Tibial nerve (tissue), 4 donors: Measurements from ENCODE around the gene ADGRL3.

Experiments used
- EP300 ChIP-seq, 2 donors: sonication (generic); formaldehyde crosslinking; IDR thresholded peaks; one replicate each; pipeline ENCODE4 v1.6.1; 2017; ENCODE audit warnings: antibody characterized with exemption in 2 of 2, mild to moderate bottlenecking in 1 of 2
- POLR2A ChIP-seq, 2 donors: fragments of 450-650 bp; IDR thresholded peaks; one replicate each; pipeline ENCODE4 v1.6.1; 2017; ENCODE audit warnings: antibody characterized with exemption in 2 of 2, mild to moderate bottlenecking in 2 of 2, moderate library complexity in 2 of 2
- TF ChIP-seq, protein P1 (sequence below), 5 experiments: fragments of 200-600 bp in 3 of 5; fragments of 450-650 bp in 2 of 5; sonication (generic) in 3 of 5; IDR thresholded peaks; one replicate each; pipeline ENCODE4 v1.5.1; 2016 to 2019; ENCODE audit warnings: antibody characterized with exemption in 5 of 5, mild to moderate bottlenecking in 3 of 5, moderate library complexity in 2 of 5

DNA sequence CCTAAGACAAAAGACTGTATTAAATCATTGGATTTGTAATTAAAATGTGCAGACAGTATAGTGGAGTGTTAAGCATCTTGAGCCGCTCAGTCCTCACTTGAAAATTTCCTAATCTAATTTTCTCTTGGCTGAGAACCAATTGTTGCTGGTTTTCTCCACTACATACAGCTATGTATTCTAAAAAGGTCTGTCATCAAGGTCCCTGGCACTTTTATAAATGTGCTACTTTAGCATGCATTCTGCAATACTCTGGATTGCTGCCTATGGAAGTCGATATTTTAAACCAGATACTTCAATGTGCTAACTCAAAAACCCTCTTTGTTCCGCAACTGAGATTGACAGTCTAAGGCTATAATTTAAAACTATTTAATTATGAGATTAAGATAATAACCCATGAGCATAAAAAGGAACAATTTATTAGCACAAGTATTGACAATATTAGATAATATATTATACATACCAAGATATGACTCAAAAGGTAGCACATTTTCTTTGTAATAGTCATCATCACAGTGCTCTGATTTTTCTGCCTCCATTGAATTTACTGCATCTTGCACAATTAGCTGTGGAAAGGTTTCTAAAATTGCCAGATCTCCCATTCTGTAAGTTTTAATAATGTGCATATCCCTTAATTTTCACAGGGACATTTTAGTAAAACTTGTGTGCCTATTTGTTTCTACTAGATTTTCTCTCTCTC lies 815.1 kb downstream of the ADGRL3 start:
- TF ChIP-seq POLR2A (IDR thresholded peaks at IDR 0.05) (no peak), EP300 (IDR thresholded peaks at IDR 0.05) (no peak)
- TF ChIP-seq, protein P1, sequence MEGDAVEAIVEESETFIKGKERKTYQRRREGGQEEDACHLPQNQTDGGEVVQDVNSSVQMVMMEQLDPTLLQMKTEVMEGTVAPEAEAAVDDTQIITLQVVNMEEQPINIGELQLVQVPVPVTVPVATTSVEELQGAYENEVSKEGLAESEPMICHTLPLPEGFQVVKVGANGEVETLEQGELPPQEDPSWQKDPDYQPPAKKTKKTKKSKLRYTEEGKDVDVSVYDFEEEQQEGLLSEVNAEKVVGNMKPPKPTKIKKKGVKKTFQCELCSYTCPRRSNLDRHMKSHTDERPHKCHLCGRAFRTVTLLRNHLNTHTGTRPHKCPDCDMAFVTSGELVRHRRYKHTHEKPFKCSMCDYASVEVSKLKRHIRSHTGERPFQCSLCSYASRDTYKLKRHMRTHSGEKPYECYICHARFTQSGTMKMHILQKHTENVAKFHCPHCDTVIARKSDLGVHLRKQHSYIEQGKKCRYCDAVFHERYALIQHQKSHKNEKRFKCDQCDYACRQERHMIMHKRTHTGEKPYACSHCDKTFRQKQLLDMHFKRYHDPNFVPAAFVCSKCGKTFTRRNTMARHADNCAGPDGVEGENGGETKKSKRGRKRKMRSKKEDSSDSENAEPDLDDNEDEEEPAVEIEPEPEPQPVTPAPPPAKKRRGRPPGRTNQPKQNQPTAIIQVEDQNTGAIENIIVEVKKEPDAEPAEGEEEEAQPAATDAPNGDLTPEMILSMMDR (IDR thresholded peaks at IDR 0.05), result no peak
